WI38 (cell line): ENCODE data around the gene WHRN.

Experiments used
- H3K4me3 ChIP-seq: 2 replicates; pipeline ENCODE4 v1.5.1; 2011; ENCODE audit warnings: low read depth, mild to moderate bottlenecking, control low read depth, low read length
- CTCF ChIP-seq: IDR thresholded peaks from 2 replicates; pipeline ENCODE4 v1.5.1; 2012; ENCODE audit warnings: low read depth, mild to moderate bottlenecking, control low read depth, low read length

Gene WHRN

GRCh38 chr9:114484215-114484853, 20.9 kb downstream of the WHRN start:
- H3K4me3 ChIP-seq: no peak overlapping the region
- no peak for TF ChIP-seq CTCF

- H3K4me3 ChIP-seq: no peak overlapping the region
- TF ChIP-seq CTCF: no peak
Observed at GRCh38 chr9:114483499-114483898, 21.8 kb downstream of the WHRN start.

GRCh38 chr9:114482593-114482992, 22.7 kb downstream of the WHRN start:
- H3K4me3 ChIP-seq: no peak overlapping the region
- no peak for TF ChIP-seq CTCF

DNA sequence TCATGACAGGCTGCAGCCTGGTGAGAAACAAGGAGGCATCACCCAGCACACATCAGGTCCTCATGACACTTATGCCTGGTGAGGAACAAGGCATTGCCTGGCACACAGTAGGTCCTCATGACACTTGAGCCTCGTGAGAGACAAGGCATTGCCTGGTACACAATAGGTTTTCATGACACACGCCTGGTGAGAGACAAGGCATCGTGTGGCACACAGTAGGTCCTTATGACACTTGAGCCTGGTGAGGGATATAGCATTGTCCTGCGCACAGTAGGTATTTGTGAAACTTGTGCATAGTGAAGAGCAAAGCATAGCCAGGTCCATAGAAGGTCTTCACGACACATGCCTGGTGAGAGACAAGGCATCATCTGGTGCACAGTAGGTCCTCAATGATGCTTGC, 23.5 kb downstream of the WHRN start:
- no peak for TF ChIP-seq CTCF
- H3K4me3 ChIP-seq: no peak overlapping the region

- no peak overlapping the region for H3K4me3 ChIP-seq
- TF ChIP-seq CTCF: no peak
Observed at GRCh38 chr9:114480746-114481435, 24.4 kb downstream of the WHRN start.

DNA sequence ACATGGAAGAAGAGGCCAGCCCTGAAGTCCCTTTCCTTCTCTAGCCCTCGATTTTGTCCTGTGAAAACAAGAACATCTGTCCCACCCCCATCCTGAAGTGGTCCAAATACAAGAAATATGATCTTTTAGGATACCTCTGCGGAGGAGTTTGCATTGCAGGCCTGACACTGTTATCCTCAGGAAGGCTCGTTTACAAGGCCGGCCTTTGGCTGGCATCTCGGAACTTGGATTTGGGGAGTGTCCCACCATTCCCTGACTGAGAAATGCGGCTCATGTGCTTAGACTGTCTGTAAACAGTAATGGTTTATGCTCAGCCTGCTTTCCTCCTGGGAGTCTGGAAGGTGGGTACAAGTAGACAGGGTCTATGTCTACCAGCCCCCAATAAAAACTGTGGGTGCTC, 26.4 kb downstream of the WHRN start:
- no peak for TF ChIP-seq CTCF
- H3K4me3 ChIP-seq: no peak overlapping the region

- TF ChIP-seq CTCF: no peak
- H3K4me3 ChIP-seq: no peak overlapping the region
Observed at GRCh38 chr9:114478459-114478858, 26.8 kb downstream of the WHRN start.
